Astrocyte (in vitro differentiated cells and primary cell): ENCODE results near the gene PSMB11. TPM values are rescaled to one million over a fixed set of nuclear protein-coding genes. Genes with fewer than 3 reads are reported as not detected.

Experiments
- DNase-seq: peaks from one replicate; pipeline ENCODE4 v3.0.0-alpha.2; 2010; ENCODE audit warnings: low read depth
- FAIRE-seq: peaks from 2 replicates; lab custom pipeline; 2011; peaks lifted over from hg19 to GRCh38; lab: Jason Lieb, UNC
- H2AFZ ChIP-seq: 2 replicates; pipeline ENCODE4 v1.6.0; 2012; ENCODE audit warnings: low read depth, low read length, inconsistent platforms
- H3K27ac ChIP-seq: 2 replicates; pipeline ENCODE4 v1.5.1; 2011; ENCODE audit warnings: low read depth, low read length, inconsistent platforms
- H3K27me3 ChIP-seq: 2 replicates; pipeline ENCODE4 v1.6.0; 2011; ENCODE audit warnings: low read length, inconsistent platforms; ENCODE audit not compliant: insufficient read depth
- H3K36me3 ChIP-seq: 2 replicates; pipeline ENCODE4 v1.5.1; 2011; ENCODE audit warnings: low read length, inconsistent platforms; ENCODE audit not compliant: insufficient read depth
- H3K4me1 ChIP-seq: 2 replicates; pipeline ENCODE4 v1.5.1; 2011; ENCODE audit warnings: low read length, inconsistent platforms; ENCODE audit not compliant: insufficient read depth
- H3K4me2 ChIP-seq: 2 replicates; pipeline ENCODE4 v1.6.0; 2012; ENCODE audit warnings: low read length, inconsistent platforms
- H3K4me3 ChIP-seq: 2 replicates; pipeline ENCODE4 v1.5.1; 2011; ENCODE audit warnings: low read depth, mild to moderate bottlenecking, low read length, inconsistent platforms; ENCODE audit not compliant: insufficient read depth
- H3K79me2 ChIP-seq: 2 replicates; pipeline ENCODE4 v1.6.0; 2012; ENCODE audit warnings: mild to moderate bottlenecking, low read length, inconsistent platforms; ENCODE audit not compliant: insufficient read depth
- H3K9ac ChIP-seq: 2 replicates; pipeline ENCODE4 v1.6.0; 2012; ENCODE audit warnings: mild to moderate bottlenecking, low read length, inconsistent platforms
- H3K9me3 ChIP-seq: 2 replicates; pipeline ENCODE4 v1.5.1; 2012; ENCODE audit warnings: low read depth, mild to moderate bottlenecking, low read length, inconsistent platforms; ENCODE audit not compliant: insufficient read depth
- H4K20me1 ChIP-seq: 2 replicates; pipeline ENCODE4 v1.6.0; 2012; ENCODE audit warnings: low read length, inconsistent platforms; ENCODE audit not compliant: insufficient read depth
- H3K27ac Mint-ChIP-seq: one replicate; pipeline ENCODE4 v1.8.0; 2021; ENCODE audit warnings: mild to moderate bottlenecking, mixed read lengths; ENCODE audit not compliant: unreplicated experiment
- H3K27me3 Mint-ChIP-seq: one replicate; pipeline ENCODE4 v1.8.0; 2021; ENCODE audit warnings: low read depth, mixed read lengths; ENCODE audit not compliant: unreplicated experiment
- H3K36me3 Mint-ChIP-seq: one replicate; pipeline ENCODE4 v1.8.0; 2021; ENCODE audit warnings: low read depth, mixed read lengths; ENCODE audit not compliant: unreplicated experiment
- H3K4me1 Mint-ChIP-seq: one replicate; pipeline ENCODE4 v1.8.0; 2021; ENCODE audit warnings: low read depth, mixed read lengths; ENCODE audit not compliant: unreplicated experiment
- H3K4me3 Mint-ChIP-seq: one replicate; pipeline ENCODE4 v1.8.0; 2021; ENCODE audit warnings: mild to moderate bottlenecking, moderate library complexity, mixed read lengths; ENCODE audit not compliant: unreplicated experiment
- H3K9me3 Mint-ChIP-seq: one replicate; pipeline ENCODE4 v1.8.0; 2021; ENCODE audit warnings: mild to moderate bottlenecking, mixed read lengths; ENCODE audit not compliant: unreplicated experiment
- CTCF ChIP-seq: IDR thresholded peaks from 2 replicates; pipeline ENCODE4 v1.5.1; 2011; ENCODE audit warnings: low read depth, mild to moderate bottlenecking, inconsistent platforms, low read length, moderate library complexity; ENCODE audit not compliant: insufficient read depth
- EZH2 ChIP-seq: IDR thresholded peaks from 2 replicates; pipeline ENCODE4 v1.6.1; 2012; ENCODE audit warnings: mild to moderate bottlenecking, low read length, inconsistent platforms; ENCODE audit not compliant: insufficient read depth
- total RNA-seq: library from RNA; stranded (reverse); gene quantifications from 2 replicates; pipeline ENCODE4 v1.2.1, GENCODE V29; 2021

The PSMB11 gene
- total RNA-seq, 1 donor from 2014 or later: not detected

- Histone ChIP-seq H3K4me1 (peaks cover 8% of the 10 kb centered on the region), H3K9me3 (no peaks in the 10 kb centered on the region), H3K27me3 (no peaks in the 10 kb centered on the region), H3K27ac (no peak overlapping the region), H3K9ac (no peak overlapping the region), H4K20me1 (peaks cover 47% of the 10 kb centered on the region), H3K4me3 (no peak overlapping the region), H3K4me2 (no peak overlapping the region), H2AFZ (no peak overlapping the region), H3K79me2 (peaks cover 14% of the 10 kb centered on the region), H3K36me3 (peaks cover 22% of the 10 kb centered on the region)
- peak overlapping the region; percentile 8 for H3K27ac Mint-ChIP-seq
- H3K4me1 Mint-ChIP-seq: peaks cover 20% of the 10 kb centered on the region
- H3K27me3 Mint-ChIP-seq: no peaks in the 10 kb centered on the region
- peaks cover 2% of the 10 kb centered on the region for H3K9me3 Mint-ChIP-seq
- H3K4me3 Mint-ChIP-seq: no peak overlapping the region
- DNase-seq: no peak
- peaks cover 23% of the 10 kb centered on the region for H3K36me3 Mint-ChIP-seq
- TF ChIP-seq CTCF (no peak), EZH2 (no peak)
- FAIRE-seq: no peak
These were observed 17.4 kb upstream of the PSMB11 start for GRCh38 chr14:23024612-23025075.

- H4K20me1 ChIP-seq: peaks cover 47% of the 10 kb centered on the region
- peaks cover 8% of the 10 kb centered on the region for H3K4me1 ChIP-seq
- H3K27me3 ChIP-seq: no peaks in the 10 kb centered on the region
- peaks cover 22% of the 10 kb centered on the region for H3K36me3 ChIP-seq
- H3K27ac Mint-ChIP-seq: peak overlapping the region; percentile 8
- H3K36me3 Mint-ChIP-seq: peaks cover 23% of the 10 kb centered on the region
- H3K27me3 Mint-ChIP-seq: no peaks in the 10 kb centered on the region
- no peak for FAIRE-seq
- H3K27ac ChIP-seq: no peak overlapping the region
- peaks cover 2% of the 10 kb centered on the region for H3K9me3 Mint-ChIP-seq
- H3K4me2 ChIP-seq: peak overlapping the region; percentile 23
- peaks cover 20% of the 10 kb centered on the region for H3K4me1 Mint-ChIP-seq
- no peak overlapping the region for H3K4me3 Mint-ChIP-seq
- H2AFZ ChIP-seq: no peak overlapping the region
- DNase-seq: no peak
- H3K4me3 ChIP-seq: no peak overlapping the region
- peaks cover 15% of the 10 kb centered on the region for H3K79me2 ChIP-seq
- no peaks in the 10 kb centered on the region for H3K9me3 ChIP-seq
- TF ChIP-seq CTCF (no peak), EZH2 (no peak)
- no peak overlapping the region for H3K9ac ChIP-seq
These were observed 16.7 kb upstream of the PSMB11 start for GRCh38 chr14:23025151-23025814.

GRCh38 chr14:23028799-23029198 lies 13.2 kb upstream of the PSMB11 start:
- Histone ChIP-seq H3K27me3 (no peaks in the 10 kb centered on the region), H3K9me3 (no peaks in the 10 kb centered on the region), H4K20me1 (peaks cover 50% of the 10 kb centered on the region), H3K79me2 (peaks cover 44% of the 10 kb centered on the region), H3K36me3 (peaks cover 38% of the 10 kb centered on the region), H3K4me1 (peaks cover 16% of the 10 kb centered on the region), H3K4me3 (no peak overlapping the region), H3K27ac (no peak overlapping the region), H3K4me2 (no peak overlapping the region), H2AFZ (no peak overlapping the region), H3K9ac (no peak overlapping the region)
- H3K4me1 Mint-ChIP-seq: peaks cover 31% of the 10 kb centered on the region
- no peak for FAIRE-seq
- H3K27ac Mint-ChIP-seq: no peak overlapping the region
- DNase-seq: peak; percentile 36
- H3K36me3 Mint-ChIP-seq: peaks cover 38% of the 10 kb centered on the region
- H3K4me3 Mint-ChIP-seq: no peak overlapping the region
- H3K27me3 Mint-ChIP-seq: no peaks in the 10 kb centered on the region
- TF ChIP-seq CTCF (no peak), EZH2 (no peak)
- peaks cover 2% of the 10 kb centered on the region for H3K9me3 Mint-ChIP-seq
